Measurements from ENCODE around the gene GIGYF1. TPM values are rescaled to one million over a fixed set of nuclear protein-coding genes. Genes with fewer than 3 reads are reported as not detected.

GIGYF1 gene
- total and polyA plus RNA-seq, 2 of the 13 experiments (the other 11 are each of a cell fraction or from before 2014, with no cell fraction given), result 7.6 to 16.1 TPM

- TF ChIP-seq, protein P1, sequence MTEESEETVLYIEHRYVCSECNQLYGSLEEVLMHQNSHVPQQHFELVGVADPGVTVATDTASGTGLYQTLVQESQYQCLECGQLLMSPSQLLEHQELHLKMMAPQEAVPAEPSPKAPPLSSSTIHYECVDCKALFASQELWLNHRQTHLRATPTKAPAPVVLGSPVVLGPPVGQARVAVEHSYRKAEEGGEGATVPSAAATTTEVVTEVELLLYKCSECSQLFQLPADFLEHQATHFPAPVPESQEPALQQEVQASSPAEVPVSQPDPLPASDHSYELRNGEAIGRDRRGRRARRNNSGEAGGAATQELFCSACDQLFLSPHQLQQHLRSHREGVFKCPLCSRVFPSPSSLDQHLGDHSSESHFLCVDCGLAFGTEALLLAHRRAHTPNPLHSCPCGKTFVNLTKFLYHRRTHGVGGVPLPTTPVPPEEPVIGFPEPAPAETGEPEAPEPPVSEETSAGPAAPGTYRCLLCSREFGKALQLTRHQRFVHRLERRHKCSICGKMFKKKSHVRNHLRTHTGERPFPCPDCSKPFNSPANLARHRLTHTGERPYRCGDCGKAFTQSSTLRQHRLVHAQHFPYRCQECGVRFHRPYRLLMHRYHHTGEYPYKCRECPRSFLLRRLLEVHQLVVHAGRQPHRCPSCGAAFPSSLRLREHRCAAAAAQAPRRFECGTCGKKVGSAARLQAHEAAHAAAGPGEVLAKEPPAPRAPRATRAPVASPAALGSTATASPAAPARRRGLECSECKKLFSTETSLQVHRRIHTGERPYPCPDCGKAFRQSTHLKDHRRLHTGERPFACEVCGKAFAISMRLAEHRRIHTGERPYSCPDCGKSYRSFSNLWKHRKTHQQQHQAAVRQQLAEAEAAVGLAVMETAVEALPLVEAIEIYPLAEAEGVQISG (CRISPR knock-in tag; IDR thresholded peaks at IDR 0.05), result peak; percentile 47; the same call in 1 of the 2 replicates
- TF ChIP-seq HES4 (CRISPR knock-in tag; IDR thresholded peaks at IDR 0.05; ENCODE audit: borderline replicate concordance) (0 out of 2 replicates have a peak, but pooled peaks have one; percentile 26), ZNF34 (CRISPR knock-in tag; IDR thresholded peaks at IDR 0.05; ENCODE audit: borderline replicate concordance) (no peak), MED13 (CRISPR knock-in tag; IDR thresholded peaks at IDR 0.05) (no peak), NFE2L1 (CRISPR knock-in tag; IDR thresholded peaks at IDR 0.05; ENCODE audit: borderline replicate concordance) (no peak), KDM5B (CRISPR knock-in tag; IDR thresholded peaks at IDR 0.05; ENCODE audit: borderline replicate concordance) (peak; percentile 70; the same call in 1 of the 2 replicates), MXD3 (CRISPR knock-in tag; IDR thresholded peaks at IDR 0.05) (no peak), POGZ (CRISPR knock-in tag; IDR thresholded peaks at IDR 0.05) (no peak), ZNF414 (CRISPR knock-in tag; IDR thresholded peaks at IDR 0.05) (0 out of 2 replicates have a peak, but pooled peaks have one; percentile 38), ZFP90 (CRISPR knock-in tag; IDR thresholded peaks at IDR 0.05; ENCODE audit: borderline replicate concordance) (no peak), GATAD2A (CRISPR knock-in tag; IDR thresholded peaks at IDR 0.05) (peak; percentile 57; the same call in 1 of the 2 replicates), MED8 (CRISPR knock-in tag; IDR thresholded peaks at IDR 0.05; ENCODE audit: insufficient replicate concordance) (no peak), KLF13 (CRISPR knock-in tag; IDR thresholded peaks at IDR 0.05) (no peak), ZNF180 (CRISPR knock-in tag; IDR thresholded peaks at IDR 0.05; ENCODE audit: borderline replicate concordance, low read depth) (no peak), REXO4 (CRISPR knock-in tag; IDR thresholded peaks at IDR 0.05; ENCODE audit: borderline replicate concordance) (no peak), MIXL1 (CRISPR knock-in tag; IDR thresholded peaks at IDR 0.05) (no peak)
- TF ChIP-seq, protein P2, sequence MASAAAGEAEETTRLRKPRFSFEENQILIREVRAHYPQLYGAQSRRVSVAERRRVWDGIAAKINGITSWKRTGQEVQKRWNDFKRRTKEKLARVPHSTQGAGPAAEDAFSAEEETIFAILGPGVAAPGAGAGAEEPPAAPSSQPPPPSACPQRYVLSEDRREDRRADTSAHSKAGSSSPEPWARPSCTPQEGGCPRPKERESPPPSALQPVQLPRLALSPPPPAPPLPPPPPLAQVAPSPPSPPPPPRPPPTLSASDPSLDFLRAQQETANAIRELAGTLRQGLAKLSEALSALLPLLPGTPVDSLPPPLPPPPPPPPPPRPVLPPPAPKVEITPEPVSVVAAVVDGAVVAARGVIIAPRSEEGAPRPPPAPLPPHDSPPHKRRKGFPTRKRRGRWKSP (CRISPR knock-in tag; IDR thresholded peaks at IDR 0.05), result no peak
- TF ChIP-seq, protein P3, sequence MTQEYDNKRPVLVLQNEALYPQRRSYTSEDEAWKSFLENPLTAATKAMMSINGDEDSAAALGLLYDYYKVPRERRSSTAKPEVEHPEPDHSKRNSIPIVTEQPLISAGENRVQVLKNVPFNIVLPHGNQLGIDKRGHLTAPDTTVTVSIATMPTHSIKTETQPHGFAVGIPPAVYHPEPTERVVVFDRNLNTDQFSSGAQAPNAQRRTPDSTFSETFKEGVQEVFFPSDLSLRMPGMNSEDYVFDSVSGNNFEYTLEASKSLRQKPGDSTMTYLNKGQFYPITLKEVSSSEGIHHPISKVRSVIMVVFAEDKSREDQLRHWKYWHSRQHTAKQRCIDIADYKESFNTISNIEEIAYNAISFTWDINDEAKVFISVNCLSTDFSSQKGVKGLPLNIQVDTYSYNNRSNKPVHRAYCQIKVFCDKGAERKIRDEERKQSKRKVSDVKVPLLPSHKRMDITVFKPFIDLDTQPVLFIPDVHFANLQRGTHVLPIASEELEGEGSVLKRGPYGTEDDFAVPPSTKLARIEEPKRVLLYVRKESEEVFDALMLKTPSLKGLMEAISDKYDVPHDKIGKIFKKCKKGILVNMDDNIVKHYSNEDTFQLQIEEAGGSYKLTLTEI (CRISPR knock-in tag; conservative IDR thresholded peaks at IDR 0.05), result no peak
- TF ChIP-seq, protein P4, sequence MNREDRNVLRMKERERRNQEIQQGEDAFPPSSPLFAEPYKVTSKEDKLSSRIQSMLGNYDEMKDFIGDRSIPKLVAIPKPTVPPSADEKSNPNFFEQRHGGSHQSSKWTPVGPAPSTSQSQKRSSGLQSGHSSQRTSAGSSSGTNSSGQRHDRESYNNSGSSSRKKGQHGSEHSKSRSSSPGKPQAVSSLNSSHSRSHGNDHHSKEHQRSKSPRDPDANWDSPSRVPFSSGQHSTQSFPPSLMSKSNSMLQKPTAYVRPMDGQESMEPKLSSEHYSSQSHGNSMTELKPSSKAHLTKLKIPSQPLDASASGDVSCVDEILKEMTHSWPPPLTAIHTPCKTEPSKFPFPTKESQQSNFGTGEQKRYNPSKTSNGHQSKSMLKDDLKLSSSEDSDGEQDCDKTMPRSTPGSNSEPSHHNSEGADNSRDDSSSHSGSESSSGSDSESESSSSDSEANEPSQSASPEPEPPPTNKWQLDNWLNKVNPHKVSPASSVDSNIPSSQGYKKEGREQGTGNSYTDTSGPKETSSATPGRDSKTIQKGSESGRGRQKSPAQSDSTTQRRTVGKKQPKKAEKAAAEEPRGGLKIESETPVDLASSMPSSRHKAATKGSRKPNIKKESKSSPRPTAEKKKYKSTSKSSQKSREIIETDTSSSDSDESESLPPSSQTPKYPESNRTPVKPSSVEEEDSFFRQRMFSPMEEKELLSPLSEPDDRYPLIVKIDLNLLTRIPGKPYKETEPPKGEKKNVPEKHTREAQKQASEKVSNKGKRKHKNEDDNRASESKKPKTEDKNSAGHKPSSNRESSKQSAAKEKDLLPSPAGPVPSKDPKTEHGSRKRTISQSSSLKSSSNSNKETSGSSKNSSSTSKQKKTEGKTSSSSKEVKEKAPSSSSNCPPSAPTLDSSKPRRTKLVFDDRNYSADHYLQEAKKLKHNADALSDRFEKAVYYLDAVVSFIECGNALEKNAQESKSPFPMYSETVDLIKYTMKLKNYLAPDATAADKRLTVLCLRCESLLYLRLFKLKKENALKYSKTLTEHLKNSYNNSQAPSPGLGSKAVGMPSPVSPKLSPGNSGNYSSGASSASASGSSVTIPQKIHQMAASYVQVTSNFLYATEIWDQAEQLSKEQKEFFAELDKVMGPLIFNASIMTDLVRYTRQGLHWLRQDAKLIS (CRISPR knock-in tag; IDR thresholded peaks at IDR 0.05), result no peak
Observed at GRCh38 chr7:100706672-100707311, 12.7 kb upstream of the GIGYF1 start (continued).

All from HepG2 (cell line).